ENCODE results near the gene MYB.
A peak's percentile ranks its signal among the peaks of the same experiment; 100 is the strongest.
"Not testable (repeated sequence)": the region's sequence is repeated elsewhere in the genome, so short reads cannot be mapped to it uniquely, and the experiment has no call there.

Gene MYB

DNA sequence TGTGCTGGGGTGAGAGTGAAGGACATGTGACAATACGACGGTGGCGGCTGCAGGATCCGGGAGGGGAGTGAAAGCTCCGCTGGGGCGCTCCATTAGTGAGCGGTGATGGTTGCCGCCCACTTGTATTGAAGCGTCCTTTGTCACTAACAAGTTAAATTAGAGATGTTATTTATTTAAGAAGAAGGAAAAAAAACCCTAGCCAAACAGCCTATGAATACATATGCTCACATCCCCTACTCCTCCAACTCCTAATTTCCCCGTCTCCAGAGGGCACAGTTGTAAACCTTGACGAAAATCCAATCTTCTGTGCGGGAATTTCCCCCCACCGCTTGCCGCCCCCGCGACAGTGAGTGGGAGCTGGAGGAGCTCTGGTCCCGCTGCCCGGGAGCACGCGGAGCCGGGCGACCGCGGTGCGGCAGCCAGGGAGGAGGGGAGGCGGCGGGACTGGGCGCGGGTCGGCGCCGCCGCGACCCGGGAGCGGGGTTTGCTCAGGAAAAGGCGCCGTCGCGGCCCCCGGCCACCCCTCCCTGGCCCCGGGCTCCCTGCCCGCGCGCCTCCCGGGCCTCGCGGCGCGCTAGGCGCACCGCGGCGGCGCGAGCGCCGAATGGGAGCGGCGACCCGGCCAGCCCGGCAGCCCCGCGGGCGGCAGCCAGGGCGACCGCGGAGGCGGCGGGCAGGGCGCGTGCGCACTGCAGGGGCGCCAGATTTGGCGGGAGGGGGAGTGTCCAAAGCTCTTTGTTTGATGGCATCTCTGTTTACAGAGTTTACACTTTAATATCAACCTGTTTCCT, at the start of gene MYB:
TSS of gene MYB (plus strand) at position 767 of the 791 bp plus-strand sequence. CDS start 206 bp downstream, outside the sequence.
- DNase-seq (ENCODE audit: low spot score), result peak; percentile 78

DNA sequence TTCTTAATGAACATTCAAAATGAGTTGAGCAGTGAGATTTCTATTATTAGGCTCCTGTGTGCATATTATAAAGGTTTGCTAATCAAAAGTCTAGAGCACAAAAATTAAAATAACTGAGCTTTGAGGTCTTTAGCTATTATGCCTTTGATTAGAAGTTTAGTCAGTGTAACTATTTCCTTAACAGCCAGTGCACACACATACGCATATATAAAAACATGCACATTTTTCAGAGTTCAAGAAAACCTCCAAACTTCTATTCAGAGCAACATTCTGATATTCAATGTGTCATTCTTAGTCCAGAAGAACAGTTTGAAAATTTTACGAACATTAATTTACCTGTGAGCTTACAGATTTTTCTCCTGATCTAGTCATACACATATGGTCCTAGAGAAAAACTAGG, 48.3 kb upstream of the MYB start:
- DNase-seq (ENCODE audit: low spot score), result no peak

DNA sequence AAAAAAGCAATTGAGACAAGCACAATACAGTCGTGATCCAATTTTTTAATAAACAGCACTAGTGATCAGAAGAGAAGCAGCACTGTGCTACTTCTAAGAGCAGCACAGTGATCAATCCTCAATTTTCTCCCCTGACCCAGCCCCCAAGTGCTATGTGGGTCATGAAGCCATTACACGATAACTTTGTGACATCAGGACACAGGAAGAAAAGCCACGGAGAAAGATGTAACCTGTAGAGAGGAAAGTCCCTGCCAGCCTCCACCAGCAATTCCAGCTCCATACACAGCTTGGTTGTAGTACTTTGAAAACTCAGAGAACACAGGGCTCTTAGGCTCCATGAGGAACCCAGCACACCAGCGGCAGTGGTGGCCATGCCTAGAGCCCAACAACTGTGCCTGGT, 45.3 kb upstream of the MYB start:
- no peak for DNase-seq (ENCODE audit: low spot score)

DNA sequence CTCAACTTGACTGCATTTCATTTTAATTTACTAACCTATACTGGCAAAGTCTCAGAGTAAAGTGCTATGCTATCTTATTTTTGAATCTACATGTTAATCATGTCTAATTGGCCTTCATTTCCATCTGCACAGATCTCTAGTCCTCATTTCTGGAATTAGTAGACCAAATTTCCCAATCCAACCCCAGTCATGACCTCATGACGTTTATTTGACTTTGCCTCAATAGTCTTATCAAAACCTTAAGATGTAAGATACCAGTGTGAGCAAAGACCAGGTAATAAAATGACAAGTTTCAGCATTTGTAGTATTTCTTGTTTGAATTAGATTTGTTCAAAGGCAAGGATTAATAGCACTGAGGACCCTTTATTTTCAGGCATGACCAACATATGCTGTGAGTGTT, 43.3 kb upstream of the MYB start:
- DNase-seq (ENCODE audit: low spot score), result no peak

DNA sequence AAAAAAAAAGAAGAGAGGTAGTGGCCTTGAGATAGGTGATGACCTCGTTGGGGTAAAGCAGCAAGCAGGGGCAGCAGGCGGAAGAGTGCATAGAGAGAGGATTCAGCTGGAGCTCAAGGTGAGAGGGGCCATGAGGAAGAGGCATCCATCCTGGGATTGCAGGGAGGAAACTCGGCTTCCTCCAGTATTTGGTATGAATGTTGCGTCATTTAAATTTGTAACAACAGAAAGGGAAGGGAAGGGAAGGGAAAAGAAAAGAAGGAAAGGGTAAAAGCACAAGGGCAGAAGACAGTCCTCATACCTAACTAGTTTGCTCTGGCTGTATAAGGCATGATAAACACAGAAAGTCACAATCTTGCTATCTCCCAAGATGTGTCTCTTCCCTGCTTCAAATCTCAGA, 39.9 kb upstream of the MYB start:
- DNase-seq (ENCODE audit: low spot score), result no peak

DNA sequence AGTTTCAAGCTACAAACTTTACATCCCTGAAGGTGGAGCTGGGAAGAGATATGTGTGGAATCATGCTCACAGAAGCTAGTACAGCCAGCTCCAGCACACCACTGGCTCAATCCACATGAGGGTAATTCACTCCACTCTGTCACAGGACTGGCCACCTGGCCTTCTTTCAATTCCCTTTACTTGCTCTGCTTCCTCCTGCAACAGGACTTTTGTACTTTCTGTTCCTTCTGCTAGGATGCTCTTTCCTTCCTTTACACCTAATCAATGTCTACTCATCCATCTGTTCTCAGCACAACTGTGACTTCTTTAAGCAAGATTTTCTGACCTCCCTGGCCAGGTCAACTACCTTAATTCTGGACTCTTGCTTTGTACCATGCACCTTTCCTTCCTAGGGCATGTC, 39.4 kb upstream of the MYB start:
- DNase-seq (ENCODE audit: low spot score), result no peak

DNA sequence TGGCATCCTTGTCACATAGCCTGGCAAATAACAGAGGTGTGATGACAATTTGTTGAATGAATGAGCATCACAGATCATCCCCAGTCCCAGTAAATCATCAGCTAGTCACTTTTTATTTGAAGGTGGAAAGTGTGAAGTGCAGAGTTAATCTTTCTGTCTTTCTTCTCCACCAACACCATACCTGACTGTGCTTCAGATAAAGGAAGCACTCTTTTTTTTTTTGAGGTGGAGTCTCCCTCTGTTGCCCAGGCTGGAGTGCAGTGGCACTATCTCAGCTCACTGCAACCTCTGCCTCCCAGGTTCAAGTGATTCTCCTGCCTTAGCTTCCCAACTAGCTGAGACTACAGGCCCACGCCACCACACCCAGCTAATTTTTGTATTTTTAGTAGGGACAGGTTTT, 38.9 kb upstream of the MYB start:
- DNase-seq (ENCODE audit: low spot score), result not testable (repeated sequence)

DNA sequence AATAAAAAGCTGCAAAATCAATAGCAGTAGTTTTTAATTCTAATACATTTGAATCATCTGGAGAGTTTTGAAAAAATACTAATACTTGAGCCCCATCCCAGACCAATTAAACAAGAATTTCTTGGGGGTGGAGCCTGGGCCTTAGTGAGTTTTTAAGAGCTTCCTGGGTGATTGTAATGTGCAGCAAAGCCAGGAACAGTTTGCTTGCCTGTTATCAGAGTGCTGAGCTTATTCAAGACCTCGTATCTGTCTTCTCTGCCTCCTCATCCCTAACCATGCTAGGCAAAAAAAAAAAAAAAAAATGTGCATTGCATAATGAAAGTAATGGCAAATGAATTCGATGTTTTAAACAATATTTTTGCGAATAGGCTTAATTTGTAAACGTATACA, 36.4 kb upstream of the MYB start:
- DNase-seq (ENCODE audit: low spot score), result no peak

DNA sequence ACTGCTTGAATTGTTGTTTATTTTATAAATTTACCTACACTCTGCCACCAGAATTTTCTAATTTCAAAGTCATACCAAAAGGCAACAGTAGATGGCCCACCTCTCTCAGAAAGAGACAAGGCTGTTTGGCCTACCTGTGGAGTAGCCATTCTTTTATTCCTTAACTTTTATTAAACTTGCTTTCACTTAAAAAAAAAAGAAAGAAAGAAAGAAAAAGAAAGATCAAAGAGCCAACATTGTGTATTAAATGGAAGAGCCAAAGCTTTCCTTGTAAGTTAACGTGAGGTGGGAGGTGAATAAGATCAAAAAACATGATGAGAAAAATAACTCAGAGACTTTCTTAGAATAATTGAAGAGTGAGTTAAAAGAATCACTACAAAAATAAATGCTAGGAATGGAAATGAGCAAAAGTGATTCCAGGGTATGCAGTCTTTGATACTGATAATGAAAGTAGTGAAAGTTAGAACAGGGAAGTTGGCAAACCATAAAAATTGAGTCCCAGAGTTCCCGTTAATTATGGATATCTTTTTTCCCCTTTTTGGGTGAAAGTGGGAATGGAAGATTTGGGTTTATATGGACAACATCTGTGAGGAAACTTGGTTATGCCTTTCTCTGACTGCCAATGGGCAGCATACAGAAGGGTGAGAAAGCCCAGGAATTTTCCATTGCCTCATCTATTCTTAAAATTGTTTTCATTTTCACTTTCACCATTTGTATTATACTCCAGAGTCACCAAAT, 35.9 kb upstream of the MYB start:
- no peak for DNase-seq (ENCODE audit: low spot score)

DNA sequence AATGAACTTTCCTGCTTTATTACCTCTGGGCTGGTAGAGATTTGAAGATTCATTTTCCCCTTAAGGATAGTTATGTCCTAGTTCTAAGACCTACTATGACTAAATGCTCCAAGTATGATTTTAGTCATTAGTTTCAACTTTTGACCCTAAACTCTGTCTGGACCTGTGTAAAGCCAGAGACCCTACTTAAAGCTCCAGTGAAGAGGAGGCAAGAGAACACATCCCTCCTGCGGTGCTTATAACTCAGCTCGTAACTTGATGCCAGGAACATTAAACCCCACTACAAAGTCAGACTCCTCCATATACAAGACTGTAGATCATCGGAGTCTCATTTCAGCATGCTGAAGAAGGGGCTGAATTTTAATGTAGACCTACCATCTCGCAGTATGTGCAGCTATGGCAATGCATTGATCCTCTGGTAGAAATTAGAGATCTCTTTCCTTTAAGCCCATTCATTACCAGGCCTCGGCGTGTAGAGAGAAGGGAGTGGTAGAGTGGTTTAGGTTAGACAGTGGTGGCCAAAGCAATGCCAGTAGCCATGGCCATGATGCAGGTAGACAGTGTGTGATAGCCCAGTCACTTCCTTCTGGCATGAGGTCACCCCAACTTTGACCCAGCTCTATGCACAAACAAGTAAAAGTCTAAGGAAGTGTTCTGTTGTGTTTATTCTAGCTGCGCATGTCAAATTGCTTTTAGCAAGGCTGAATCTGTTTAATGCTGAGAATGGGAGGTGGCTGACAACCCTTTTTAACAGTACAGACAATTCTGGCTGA, 34.8 kb upstream of the MYB start:
- DNase-seq (ENCODE audit: low spot score), result no peak

DNA sequence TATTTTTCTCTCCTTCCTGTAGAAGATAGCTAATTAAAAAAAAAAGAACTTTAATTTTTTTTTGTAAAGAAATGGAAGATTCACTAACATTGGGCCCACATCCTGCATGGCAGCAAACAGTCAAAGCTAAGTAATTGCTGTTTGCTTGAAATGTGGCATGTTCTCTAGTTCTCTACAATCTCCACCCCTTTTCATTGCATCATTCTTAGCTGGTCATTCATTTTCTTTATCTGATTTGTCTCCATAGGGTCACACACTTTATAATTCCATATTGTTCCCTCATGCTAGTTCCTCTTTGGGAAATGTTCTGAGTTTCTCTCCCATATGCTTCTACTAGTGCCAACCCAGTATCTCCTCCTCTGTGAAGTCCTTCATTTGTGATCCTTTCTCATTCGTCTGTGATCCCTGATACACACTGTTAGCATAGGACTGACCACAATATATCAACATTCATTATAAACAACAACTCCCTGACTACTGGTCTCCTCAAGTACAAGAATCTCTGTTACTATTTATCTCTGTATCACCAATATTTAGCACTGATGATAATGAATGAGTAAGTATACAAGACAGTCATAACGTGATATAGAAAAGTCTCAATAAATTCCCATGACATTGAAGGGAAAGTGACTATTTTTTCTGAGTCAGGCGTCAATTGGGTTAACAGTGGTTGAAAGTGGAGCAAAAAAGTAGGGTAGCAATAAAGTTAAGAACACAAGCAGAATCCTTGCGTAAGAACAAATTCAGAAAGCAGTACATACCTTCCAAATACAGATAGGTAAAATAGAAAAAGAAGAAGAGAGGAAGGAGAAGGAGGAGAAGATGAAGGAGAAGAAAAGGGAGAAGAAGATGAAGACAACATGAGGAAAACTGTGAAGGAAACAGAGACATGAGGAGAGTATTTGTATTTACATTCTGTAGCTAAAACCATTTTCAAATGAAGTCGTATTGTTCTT, 33.2 kb upstream of the MYB start:
- no peak for DNase-seq (ENCODE audit: low spot score)

DNA sequence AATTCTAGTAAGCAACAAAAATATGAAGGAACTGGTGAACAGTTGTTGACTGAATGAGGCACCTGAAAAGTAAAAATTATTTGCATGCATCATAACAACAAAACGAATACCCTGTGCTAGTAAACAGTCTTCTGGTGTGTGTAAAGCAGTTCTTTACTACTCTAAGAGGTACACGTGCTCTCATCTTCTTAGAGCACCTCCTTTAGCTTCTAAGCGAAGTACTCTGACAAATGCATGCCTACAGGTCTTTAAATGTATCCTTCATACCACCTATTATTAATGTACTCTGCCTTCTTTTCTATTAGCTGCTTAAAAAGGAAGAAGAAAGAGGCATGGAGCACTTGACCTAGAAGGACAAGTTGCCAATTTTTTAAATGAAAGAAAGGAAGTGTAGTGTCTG, 32.2 kb upstream of the MYB start:
- DNase-seq (ENCODE audit: low spot score), result no peak

DNA sequence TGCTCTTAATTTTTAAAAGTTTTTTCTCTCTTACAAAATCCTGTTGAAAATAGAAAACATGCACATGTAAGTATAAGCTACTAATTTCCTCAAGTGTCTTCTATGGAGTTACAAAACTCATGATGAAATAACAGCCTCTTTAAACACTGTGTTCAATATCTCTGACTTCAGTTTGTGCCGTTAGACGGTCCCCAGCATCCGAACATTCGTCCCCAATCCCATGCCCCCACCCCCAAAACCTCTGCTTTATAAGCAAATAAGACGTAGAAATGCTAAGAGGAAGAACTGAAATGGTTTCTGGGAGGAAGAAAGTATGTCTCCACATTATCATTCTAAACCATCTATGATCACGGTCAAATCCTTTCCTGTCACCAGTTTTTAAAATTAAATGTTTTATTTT, 31.7 kb upstream of the MYB start:
- DNase-seq (ENCODE audit: low spot score), result no peak

DNA sequence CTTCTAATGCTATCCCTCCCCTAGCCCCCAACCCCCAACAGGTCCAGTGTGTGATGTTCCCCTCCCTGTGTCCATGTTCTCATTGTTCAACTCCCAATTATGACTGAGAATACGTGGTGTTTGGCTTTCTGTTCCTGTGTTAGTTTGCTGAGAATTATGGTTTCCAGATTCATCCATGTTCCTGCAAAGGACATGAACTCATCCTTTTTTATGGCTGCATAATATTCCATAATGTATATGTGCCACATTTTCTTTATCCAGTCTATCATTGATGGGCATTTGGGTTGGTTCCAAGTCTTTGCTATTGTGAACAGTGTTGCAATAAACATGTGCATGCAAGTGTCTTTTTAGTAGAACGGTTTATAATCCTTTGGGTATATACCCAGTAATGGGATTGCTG, 30.6 kb upstream of the MYB start:
- DNase-seq (ENCODE audit: low spot score), result not testable (repeated sequence)

DNA sequence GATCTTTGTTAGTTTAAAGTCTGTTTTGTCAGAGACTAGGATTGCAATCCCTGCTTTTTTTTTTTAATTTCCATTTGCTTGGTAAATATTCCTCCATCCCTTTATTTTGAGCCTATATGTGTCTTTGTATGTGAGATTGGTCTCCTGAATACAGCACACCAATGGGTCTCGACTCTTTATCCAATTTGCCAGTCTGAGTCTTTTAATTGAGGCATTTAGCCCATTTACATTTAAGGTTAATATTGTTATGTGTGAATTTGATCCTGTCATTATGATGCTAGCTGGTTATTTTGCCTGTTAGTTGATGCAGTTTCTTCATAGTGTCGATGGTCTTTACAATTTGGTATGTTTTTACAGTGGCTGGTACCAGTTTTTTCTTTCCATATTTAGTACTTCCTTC, 27.0 kb upstream of the MYB start:
- DNase-seq (ENCODE audit: low spot score), result not testable (repeated sequence)

DNA sequence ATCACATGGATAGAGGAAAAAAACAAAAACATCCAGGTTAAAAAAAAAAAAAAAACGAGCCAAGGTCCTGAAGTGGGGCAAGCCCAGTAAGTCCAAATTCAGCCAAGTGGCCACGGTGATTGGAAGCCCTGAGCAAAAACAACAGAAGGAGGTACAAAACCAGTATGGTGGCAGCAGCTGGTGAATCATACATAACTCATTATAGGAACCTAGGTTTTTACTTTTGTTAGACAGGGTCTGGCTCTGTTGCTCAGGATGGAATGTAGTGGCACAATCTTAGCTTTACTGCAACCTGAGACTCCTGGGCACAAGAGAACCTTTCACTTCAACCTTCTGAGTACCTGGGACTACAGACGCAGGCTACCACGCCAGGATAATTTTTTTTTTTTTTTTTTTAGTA, 22.7 kb upstream of the MYB start:
- DNase-seq (ENCODE audit: low spot score), result no peak

DNA sequence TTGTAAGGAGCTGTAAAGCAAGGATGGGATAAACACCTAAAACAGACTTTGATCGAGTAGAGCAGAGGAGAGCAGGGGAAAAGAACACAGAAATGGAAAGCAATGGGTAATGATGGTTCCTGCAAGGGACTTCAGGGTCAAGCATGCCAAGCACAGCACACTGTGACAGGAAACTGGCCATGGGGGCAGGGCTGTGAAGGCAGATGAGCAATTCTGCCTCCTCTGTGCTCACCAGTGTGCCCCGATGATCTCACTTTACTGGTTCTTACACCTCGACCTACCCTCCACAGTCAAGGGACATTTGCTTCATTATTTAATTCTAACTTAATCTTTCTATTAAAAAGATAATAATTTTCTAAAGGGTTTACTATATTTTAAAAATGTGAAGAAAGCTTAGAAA, 21.6 kb upstream of the MYB start:
- no peak for DNase-seq (ENCODE audit: low spot score)

DNA sequence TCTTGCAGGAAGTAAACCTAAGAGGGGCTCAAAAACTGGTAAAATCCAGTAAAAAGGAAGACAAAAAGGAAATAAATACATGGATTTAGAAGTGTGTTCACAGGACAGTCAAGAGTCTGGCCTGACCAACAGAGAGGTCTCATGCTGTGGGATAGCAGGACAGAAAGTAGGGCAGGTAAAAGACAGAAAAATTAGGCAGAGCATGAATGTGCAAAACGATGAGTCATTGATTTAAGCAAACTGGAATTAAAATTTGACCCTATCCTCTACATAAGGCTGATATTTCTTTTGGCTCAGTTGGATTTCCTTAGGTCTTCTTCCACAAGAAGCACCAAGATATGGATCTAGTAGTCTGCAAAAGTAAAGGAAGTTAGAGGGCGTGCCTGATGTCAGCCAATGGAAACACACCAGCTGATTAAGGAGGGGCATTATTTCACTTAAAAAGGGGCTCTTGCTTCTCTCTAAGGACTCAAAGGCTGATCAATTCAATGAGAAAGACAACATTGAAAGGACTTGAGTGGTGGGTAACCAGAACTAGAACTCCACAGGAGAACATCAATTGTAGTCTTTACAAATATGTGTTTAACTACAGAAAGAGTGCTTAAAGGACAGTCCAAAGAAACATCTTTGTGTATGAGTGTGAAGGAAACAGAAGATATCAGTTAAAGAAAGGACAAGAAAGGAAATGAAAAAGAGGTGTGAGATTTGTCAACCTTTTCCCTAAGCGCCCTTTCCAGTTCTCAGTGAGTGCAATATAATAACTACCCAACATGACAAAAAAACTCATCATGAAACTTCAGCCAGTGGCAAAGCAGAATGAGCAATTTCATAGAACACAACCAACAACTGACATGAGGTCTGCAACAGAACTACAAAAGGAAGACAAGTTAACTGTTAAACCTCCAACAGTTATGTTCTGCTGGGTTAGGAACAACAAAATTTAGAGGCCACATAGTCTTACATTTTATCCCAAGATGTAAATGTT, 19.4 kb upstream of the MYB start:
- DNase-seq (ENCODE audit: low spot score), result no peak

DNA sequence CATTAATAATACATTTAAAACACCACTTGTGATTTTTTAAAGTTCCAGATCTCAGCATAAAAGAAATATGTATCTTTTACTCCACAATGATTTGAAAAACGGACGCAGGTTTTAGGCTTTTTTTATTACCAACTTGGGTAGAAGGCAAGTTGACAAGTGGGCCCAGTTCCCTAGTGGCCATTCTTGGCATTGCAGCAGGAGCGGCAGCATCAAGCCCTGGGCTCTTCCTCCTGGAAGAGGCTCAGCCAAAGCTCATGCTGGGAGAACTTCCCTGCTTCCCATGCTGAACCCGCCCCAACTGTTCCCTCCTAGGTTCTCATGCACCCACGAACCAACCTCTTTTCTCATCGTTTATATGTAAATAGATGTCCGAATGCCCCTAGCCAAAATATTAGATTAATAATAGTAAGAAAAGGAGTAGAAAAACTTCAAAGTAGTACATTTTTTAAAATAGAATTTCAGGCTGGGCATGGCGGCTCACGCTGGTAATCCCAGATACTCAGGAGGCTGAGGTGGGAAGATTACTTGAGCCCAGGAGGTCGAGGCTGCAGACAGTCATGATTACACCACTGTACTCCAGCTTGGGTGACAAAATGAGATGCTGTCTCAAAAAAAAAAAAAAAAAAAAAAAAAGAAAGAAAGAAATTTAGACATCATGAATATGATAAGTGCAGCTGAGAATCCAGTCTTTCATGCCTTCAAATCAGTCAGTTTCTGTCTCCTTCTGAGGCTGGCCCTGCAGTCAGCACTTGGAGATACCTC, 18.2 kb upstream of the MYB start:
- DNase-seq (ENCODE audit: low spot score), result peak; percentile 20

DNA sequence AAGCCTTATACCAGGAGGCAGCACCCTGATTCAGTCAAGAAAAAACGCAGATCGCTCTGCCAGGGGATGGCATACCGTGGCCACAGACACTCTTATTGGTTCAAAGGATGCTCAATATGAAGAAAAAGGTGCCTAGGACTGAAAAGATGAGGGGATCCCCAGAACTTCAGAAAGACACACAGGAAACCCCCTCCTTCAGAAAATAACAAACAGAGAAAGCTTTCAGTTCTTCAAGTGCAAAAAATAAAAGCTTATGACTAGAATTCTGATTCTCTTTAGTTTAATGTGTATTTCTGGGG, 17.7 kb upstream of the MYB start:
- DNase-seq (ENCODE audit: low spot score), result no peak
